GM21367 (cell line): Measurements from ENCODE around the gene RNF207.

Experiments used
- ATAC-seq: cut with Tn5 transposase; IDR thresholded peaks from one replicate; pipeline ENCODE4 v1.9.1; 2021; ENCODE audit not compliant: unreplicated experiment

RNF207 gene

DNA sequence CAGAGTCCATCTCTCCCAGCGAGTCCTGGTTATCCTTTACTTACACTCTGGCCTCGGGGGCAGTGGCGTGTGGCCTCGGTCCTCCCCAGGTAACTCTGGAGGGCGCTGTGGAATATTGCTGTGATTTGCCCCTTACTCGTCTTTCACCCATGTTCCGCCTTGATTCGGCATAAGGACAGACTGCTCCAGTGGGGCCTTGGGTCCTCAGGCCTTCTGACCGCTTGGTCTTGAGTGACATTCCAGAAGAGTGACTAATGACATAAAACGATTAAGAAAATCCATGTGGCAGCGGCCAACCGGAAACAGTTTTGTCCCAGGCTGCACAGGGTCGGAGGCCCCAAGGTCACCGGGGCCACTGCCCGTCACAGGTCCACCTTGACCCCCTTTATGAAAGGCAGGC is 18.8 kb downstream of the RNF207 start:
- no peak for ATAC-seq

- ATAC-seq, result no peak
Observed at GRCh38 chr1:6225651-6226050, 19.7 kb downstream of the RNF207 start.

GRCh38 chr1:6233376-6233775 is 27.5 kb downstream of the RNF207 start:
- no peak for ATAC-seq

DNA sequence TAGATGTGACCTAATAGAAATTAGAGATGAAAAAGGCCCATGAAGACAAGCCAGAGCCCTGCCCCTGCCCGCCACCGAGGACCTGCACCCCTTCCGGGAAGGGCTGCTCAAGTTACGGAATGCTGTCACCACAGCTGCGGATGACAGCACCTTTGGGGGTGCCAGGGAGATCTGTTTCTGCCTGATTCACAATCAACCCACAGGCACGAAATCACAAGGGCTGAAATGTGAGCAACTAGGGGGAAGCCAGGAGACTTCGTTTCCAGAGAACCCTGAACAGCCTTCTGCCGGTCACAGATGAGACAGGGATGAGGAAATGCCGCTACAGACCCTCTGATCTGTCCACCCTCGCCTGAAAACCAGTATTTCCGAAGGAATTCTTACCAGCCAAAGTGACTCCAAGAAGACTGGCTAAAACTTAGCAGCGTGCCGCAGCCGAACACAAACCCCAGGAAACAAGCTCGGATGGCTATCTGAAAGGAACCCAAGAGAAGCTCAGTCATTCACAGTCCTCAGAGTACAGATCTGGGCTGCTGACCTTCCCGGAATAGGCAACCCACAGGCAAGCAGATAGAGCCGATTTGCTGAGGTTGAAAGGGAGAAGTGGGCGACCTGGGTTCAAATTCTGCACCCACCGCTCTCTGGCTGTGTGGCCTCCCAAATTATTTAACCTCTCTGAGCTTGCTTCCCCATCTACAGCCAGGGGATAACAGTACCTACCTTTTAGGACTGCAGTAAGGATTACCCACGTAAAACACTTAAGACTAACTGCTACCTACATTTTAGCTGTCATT is 28.8 kb downstream of the RNF207 start:
- no peak for ATAC-seq

DNA sequence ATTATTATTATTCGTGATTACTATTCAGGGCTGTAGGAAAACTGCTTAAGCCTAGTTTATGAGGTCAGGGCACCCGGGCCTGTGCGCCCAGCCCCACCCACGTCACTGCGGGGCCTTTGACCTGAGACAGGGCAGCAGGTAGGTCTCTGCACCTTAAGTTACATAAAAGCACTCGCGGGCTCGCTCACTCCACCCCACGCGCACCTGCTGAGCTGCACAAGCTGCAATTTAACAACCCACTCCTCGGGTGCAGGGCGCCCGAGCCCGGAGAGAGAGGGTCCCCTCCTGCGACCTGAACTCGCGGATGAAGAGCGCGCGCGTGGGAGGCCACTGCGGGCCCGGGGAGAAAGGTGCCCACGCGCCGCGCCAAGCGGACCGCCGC is 29.4 kb downstream of the RNF207 start:
- peak; percentile 27 for ATAC-seq

DNA sequence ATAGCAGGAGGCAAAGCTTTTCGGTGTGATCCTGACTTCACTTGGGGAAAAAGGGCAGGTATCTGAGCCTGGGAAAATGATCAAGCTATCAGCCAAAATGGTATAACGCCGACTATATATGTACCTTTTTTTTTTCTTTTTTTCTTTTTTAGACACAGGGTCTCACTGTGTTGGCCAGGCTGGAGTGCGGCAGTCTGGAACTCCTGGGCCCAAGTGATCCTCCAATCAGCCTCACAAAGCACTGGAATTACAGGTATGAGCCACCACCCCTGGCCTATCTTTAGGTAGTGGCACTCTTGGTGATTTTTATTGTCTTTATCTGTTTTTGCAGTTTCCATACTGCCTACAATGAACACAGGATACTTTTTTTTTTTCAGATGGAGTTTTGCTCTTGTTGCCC is 31.2 kb downstream of the RNF207 start:
- ATAC-seq, result no peak

DNA sequence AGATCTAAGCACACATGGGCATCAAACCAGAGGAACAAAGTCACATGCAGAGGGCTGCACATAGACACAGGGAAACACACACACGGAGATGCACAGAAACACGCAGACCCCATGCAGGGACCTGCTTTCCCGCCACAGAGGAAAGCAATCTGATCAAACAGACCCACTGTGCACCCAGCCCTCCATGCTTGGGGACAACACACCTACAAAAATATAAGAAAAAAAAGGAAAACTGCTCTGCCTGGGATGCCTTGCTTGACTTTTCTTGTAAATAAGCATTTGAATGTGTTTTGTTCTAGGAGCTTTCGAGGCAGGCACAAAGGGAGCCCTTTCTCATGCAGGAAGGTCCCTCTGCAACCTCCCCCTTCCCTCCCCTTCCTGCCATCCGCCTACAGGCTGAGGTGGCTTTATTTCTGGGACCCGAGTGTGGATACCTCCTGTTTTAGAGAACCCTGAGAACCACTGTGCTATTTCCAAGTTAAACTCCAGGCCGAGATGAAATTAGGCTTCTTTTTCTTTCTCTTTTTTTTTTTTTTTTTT is 33.4 kb downstream of the RNF207 start:
- no peak for ATAC-seq

DNA sequence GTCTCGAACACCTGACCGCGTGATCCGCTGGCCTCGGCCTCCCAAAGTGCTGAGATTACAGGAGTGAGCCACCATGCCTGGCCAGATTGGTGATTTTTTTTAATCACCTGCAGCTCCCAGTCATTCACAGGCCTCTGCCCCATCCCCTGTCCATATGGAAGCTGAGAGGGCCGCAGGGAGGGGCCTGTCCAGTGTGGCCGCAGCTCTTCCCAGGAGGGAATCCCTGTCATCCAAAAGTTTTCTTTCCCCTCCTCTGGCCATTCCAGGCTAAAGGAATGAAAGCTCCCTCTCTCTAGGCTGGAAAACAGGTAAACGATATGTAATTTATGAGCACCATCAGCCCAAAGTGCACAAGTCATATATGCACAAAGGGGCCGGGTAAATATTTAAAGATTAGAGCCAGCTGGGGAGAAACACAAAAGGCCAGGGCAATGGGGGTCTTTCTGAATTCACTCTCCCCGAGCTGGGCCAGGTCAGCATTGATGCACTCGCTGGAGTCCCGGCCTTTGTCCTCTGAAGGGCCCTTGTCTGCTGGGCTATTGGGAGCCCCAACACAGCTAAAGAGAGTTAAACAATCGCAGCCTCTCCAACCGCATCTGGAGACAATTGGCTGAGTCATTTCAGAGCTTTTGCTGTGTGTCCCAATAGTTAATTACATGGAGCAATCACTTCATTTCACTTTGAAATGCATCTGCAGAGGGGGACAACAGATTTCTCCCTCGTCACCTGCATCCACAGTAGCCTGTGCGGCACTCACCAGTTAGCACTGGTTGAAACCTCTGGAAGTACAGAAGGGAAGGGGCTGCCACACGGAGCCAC is 34.2 kb downstream of the RNF207 start:
- ATAC-seq, result no peak

DNA sequence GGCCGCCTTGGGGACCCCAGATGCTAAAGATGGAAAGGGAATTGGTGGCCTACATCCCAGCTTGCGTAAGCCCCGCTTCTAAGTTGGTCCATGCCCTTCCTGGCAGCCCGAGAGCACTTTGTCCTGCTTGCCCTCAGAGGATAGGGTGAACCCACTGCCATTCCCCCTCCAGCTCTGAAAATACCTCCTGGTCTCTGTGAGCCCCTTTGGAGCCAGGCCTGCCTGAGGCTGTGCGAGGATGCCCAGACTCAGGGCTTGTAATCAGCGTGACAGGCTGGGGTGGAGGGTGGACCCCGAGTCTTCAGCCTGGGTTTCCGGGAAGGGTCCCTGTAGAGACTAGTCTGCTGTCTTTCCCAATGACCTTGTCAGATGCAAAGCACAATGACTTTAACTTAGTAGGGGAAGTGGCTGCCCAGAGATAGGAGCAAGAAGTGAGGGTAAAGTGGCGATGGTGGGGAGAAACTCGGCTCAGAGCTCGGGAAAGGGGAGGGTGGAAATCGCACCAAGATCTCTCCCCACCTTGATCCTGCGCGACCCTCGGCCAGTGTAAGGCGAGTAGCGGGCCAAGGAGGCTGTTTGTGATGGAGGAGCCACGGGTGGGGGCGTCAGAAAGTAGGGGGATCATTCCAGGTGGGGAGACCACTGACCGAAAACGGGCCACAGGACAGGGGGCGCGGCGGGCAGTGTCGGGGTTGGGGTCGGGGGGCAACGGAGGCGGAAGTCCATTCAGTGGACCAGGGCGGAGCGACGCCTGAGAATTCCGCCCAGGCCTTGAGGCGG is 35.4 kb downstream of the RNF207 start:
- ATAC-seq, result no peak

DNA sequence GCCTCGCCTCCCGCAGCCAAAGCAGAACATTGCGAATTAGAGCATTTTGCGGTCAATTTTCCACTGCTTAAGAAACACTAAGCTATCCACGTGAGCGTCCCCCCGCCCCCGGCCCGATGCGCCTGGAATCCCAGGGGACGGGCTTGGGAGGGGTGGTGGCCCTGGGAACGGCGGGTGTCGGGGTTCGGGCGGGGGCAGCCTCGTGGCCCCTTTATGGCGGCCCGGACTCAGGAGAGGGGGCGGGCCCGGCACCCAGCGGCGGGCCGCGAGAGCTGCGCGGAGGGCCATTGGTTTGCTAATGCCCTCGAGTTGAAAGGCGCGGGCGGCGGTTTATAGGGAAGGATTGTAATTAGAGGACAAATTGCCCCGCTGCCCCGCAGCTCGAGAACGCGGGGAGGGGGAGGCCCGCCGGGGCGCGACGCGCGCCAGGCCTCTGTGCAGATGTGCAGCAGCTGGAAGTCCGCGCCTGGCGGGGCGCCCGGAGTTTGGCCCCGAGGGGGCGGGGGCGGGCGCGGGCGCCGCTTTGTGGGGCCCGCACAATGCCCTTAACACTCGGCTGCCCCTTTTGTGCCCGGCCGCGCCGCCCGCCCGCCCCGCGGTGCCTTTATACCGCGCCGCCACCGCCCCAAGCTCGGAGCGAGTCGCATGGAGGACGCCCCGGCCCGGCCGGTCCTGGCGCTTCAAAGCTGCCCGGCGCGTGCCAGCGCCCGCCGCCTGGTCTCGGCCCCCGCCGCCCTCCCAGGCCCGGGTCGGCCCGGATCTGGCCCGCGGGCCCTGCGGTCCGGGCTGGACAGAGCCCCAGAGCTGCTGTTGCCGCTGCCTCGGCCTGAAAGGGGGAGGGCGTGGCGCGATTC is 36.2 kb downstream of the RNF207 start:
- ATAC-seq, result no peak

- ATAC-seq, result no peak
Observed at GRCh38 chr1:6243053-6243834, 37.3 kb downstream of the RNF207 start.

- ATAC-seq, result no peak
Observed at GRCh38 chr1:6243993-6244392, 38.1 kb downstream of the RNF207 start, which contains the start of gene HES3. TSS of gene HES3 (plus strand) at chr1:6244179. CDS start at chr1:6244366, 187 bp downstream.

DNA sequence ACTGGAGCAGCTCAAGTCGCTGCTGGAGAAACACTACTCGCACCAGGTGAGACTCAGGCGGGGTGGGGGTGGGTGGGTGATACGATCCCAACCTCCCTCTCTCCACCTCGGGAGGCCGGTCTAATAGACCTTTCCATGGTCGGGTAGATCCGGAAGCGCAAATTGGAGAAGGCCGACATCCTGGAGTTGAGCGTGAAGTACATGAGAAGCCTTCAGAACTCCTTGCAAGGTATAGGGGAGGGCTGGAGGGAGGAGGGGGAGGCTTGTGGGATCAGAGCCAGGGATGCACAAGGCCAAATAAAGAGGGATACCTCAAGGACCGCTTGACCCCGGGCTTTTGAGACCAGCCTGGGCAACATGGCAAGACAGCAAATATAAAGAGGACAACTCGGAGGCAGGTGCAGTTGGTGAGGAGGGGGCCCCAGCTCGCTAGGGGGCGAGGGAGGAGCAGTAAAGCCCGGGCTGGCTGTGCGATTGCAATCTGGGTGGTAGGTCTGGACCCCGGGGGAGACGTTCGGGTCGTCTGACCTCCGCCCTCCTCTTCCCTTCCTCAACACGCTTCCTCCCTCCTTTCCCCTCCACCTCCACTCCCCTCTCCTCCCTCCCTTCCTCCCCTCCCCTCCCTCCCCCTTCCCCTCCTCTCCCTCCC is 38.6 kb downstream of the RNF207 start:
- no peak for ATAC-seq

DNA sequence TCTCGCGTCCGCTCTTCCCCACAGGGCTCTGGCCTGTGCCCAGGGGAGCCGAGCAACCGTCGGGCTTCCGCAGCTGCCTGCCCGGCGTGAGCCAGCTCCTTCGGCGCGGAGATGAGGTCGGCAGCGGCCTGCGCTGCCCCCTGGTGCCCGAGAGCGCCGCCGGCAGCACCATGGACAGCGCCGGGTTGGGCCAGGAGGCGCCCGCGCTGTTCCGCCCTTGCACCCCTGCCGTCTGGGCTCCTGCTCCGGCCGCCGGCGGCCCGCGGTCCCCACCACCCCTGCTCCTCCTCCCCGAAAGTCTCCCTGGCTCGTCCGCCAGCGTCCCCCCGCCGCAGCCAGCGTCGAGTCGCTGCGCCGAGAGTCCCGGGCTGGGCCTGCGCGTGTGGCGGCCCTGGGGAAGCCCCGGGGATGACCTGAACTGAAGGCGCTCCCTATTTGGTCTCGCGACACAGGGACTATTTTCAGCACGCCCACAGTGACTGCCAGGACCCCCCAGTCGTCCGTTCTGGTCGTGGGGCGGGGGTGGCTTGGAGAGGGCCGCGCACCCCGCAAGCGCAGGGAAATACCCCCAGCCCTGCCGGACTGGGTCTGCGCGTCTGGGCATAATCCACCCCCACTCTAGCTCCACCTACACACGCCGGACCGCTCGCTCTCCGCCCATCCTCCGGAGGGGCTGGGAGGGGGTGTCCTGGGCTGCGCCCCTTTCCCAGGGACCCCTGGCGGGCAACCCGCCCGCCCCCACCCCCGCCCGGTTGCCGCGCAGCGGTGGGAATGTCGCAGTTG is 39.4 kb downstream of the RNF207 start:
- peak; percentile 45 for ATAC-seq

DNA sequence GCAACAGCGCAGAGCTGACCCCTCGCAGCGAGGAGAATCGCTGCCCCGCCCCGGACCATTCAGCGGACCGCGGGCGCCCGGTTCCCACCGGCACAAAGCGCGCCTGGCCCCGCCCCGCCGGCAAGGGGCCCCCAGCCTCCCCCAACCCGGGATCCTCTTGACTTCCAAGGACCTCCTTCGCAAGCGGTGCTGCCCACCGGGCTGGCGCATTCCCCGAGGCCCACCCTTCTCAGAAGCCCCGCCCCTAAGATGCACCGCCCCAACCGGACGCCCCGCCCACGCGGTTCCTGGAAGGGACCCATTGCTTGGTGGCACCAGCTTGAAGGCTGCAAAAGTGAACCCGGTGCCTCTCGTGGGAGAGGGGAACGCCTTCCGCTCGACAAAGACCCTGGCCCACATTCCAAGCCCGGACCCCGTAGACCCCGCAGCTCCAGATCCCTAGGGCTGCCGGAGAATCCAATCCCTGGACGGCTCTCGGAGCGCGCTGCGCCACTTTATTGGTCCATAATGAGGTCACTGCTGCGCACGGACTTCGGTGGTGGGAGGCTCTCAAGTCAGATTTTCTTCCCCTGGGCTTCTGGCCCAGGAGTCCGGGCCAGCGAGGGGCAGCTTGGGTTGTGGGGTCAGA is 40.1 kb downstream of the RNF207 start:
- no peak for ATAC-seq

DNA sequence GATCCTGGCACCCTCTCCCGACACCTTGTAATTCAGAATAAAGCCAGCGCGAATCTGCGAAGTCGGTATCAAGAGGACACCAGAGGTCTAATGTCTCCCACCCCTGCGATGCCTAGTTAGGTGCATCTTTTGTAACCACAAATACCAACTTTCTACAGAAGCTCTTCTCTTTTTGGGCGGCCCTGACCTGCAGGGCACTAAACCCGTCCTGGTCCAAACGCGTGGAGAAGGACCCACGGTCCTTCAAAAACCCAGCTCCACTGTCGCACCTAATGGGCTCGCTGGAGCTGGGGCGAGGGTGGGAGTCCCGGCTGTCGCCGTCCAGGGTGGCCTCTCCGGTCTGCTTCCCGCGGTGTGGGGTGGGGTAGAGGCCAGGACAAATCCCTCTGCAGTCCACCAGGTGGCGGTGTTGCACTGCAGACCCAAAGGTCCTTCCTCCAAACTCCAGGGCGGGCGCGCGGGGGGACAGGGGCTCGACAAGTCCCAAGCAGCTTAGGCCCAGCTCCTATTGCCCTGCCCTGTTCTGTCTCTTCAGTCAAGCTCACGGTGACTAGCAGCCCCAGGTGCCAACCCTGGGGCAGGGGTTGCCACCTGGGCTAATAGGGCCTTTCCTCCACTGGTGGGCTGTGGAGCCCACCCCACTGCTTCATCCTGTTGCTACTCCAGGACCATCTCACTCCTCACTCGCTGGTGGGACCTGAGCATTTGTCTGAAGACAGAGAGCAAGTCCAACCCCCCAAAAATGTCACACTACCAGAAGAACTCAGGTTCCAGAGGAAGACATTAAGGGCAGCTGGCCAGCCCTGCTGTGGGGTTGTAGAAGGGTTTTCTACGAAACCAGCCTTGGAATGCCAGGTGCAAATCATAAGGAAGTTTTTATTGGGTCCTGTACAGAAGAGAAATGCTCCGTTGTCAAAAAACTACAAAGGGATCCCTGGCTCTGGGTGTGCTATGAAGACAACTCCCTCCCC is 40.9 kb downstream of the RNF207 start:
- ATAC-seq, result no peak

DNA sequence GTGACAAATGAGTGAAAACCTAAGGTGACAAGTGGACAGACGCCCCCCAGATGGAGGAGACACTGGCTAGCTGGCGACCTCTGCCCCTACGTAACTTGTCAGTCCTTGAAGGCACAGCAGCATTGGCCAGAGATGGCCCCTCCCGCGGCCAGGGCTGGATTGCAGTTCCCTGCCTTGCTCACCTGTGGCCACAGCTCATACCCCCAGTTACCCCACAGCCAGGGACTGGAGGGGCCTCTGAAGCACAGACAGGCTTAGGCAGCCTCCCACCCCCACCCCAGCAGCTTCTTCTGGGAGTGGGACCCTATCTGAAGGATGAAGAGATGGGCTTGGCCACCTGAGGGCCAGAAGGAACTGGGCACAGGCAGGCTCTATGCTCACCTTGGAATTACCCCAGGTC is 41.7 kb downstream of the RNF207 start:
- ATAC-seq, result no peak
